Measurements from ENCODE around the gene PPP1R12A. TPM values are rescaled to one million over a fixed set of nuclear protein-coding genes. Genes with fewer than 3 reads are reported as not detected.

PPP1R12A gene
- total RNA-seq, 1 experiment from 2014 or later = 98.3 TPM

DNA sequence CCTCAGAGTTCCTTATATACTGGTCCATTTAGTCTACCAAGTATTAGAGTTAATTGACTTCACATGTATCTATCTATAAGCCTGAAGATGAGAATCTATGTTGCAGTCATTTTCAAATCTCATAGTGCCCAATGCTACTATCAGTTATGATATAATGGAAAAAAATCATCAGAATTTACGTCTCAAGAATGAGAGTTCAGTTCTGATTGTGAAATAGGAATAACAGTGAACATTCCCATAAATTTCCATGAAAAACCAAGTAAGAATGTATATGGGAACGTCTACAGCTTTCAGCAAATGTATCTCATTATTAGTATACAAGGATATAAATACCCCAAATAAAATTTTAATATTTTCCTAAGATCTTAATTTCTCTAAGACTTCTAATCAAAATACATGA, 77.2 kb downstream of the PPP1R12A start:
- H3K36me3 ChIP-seq = peaks cover 9% of the 10 kb centered on the region
- no peak overlapping the region for H3K27ac ChIP-seq
- H3K9me3 ChIP-seq (replicated peaks) = no peaks in the 10 kb centered on the region
- no peak overlapping the region for H3K4me3 ChIP-seq
- no peaks in the 10 kb centered on the region for H3K4me1 ChIP-seq
- DNase-seq = no peak
- H3K27me3 ChIP-seq = no peaks in the 10 kb centered on the region

DNA sequence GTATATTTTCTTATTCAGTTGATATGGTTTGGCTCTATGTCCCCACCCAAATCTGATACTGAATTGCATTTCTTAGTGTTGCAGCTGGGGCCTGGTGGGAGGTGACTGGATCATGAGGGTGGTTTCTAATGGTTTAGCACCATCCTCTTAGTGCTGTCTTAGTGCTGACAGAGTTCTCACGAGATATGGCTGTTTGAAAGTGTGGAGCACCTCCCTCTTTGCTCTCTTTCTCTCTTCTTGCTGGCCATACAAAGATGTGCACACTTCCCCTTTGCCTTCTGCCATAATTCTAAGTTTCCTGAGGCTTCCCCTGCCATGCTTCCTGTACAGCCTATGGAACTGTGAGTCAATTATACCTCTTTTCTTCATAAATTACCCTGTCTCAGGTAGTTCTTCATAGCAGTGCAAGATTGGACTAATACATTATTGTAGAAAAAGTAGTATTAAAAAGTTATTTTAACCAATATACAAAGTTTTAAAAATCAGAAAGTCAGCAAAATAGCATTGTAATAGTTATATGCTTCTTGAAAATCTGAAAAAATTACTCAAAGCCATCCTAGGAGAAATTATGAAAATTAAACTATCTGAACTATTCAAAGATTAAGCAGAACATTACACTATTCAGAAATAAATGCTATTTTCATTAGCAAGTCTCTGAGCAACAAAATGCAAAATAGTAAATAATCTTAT, 84.1 kb downstream of the PPP1R12A start:
- H3K36me3 ChIP-seq = 0 out of 2 replicates have a peak, but pooled peaks cover 2% of the 10 kb centered on the region
- DNase-seq = no peak
- no peak overlapping the region for H3K4me3 ChIP-seq
- no peaks in the 10 kb centered on the region for H3K4me1 ChIP-seq
- no peaks in the 10 kb centered on the region for H3K27me3 ChIP-seq
- no peaks in the 10 kb centered on the region; the same call in 1 of the 2 replicates for H3K9me3 ChIP-seq (replicated peaks)
- H3K27ac ChIP-seq = no peak overlapping the region

DNA sequence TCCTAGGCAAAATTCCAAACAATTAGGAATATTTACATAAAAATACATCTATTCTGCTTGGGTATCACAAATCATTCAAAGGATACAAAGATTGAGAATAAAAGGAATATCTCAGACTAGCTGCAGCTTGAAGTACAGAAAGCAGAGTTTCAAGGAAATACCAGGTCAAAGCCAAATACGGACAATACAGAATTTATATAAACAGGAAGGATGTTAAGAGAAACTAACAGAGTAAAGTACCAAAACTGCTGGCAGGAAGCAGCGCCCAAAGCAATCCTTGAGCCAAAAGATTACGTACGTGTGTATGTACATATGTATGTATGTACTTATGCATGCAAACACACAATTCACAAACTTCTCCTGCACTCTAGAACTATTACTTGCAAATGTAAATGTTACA, 86.6 kb downstream of the PPP1R12A start:
- Histone ChIP-seq H3K36me3 (peaks cover 13% of the 10 kb centered on the region; the same call in 1 of the 2 replicates), H3K27ac (no peak overlapping the region), H3K4me1 (no peaks in the 10 kb centered on the region), H3K27me3 (no peaks in the 10 kb centered on the region), H3K9me3 (replicated peaks) (no peaks in the 10 kb centered on the region; the same call in 1 of the 2 replicates), H3K4me3 (no peak overlapping the region)
- no peak for DNase-seq

DNA sequence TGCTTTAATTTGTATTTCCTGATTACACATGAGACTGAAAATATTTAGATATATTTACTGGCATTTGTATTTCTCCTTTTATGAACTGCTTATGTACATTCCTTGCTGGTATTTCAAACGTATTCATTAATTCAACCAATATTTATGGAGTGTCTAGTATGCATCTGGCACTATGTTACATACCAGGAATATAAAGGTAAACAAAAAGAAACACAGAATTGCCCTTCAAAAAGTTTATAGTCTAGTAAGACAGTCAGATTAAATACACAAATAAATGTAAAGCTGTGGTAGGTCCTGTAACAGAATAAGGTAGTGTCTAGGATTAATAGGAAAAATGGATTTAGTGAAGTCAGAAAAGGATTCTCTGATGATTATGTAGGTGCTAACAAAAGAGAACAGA, 87.5 kb downstream of the PPP1R12A start:
- no peaks in the 10 kb centered on the region for H3K27me3 ChIP-seq
- H3K4me3 ChIP-seq = no peak overlapping the region
- no peak overlapping the region for H3K27ac ChIP-seq
- DNase-seq = no peak
- peaks cover 21% of the 10 kb centered on the region for H3K36me3 ChIP-seq
- H3K4me1 ChIP-seq = no peaks in the 10 kb centered on the region
- no peaks in the 10 kb centered on the region; the same call in 1 of the 2 replicates for H3K9me3 ChIP-seq (replicated peaks)

DNA sequence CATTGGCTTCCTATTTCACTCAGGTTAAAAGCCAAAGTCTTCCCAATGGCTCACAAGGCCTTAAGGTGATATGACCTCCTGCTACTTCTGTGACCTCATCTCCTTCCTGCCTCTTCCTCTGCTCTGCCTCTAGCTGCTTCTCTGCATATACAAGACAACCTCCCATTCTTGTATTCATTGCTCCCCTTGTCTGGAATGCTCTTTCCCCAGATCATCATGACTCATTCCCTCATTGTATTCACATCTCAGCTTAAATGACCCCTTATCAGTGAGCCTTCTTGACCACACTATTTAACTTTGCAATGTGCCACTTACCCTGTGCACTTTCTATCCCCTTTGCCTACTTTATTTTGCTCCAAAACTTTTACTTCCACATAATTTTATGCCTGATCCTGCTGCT, 90.2 kb downstream of the PPP1R12A start:
- Histone ChIP-seq H3K27ac (no peak overlapping the region), H3K36me3 (peaks cover 37% of the 10 kb centered on the region), H3K27me3 (no peaks in the 10 kb centered on the region), H3K4me1 (no peaks in the 10 kb centered on the region), H3K4me3 (no peak overlapping the region), H3K9me3 (replicated peaks) (no peaks in the 10 kb centered on the region)
- DNase-seq = peak in 1 of 2 experiments; percentile 14

DNA sequence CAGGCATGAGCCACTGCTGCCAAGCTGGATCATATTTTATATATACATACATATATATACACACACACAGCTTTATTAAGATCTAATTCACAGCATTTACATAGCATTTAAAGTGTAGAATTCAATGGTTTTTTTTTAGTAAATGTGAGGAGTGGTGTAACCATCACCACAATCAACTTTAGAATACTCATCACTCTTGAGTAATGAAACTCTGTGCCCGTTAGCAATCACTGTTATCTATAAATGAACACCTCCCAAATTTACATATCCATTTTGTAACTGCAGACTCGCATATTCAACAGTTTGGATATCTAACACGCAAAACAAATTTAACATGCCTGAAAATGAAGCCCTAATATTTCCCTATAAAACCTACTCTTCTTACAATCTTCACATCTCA, 90.9 kb downstream of the PPP1R12A start:
- Histone ChIP-seq H3K27me3 (no peaks in the 10 kb centered on the region), H3K27ac (no peak overlapping the region), H3K36me3 (peaks cover 45% of the 10 kb centered on the region), H3K4me1 (no peaks in the 10 kb centered on the region), H3K4me3 (no peak overlapping the region), H3K9me3 (replicated peaks) (no peaks in the 10 kb centered on the region)
- DNase-seq = no peak

DNA sequence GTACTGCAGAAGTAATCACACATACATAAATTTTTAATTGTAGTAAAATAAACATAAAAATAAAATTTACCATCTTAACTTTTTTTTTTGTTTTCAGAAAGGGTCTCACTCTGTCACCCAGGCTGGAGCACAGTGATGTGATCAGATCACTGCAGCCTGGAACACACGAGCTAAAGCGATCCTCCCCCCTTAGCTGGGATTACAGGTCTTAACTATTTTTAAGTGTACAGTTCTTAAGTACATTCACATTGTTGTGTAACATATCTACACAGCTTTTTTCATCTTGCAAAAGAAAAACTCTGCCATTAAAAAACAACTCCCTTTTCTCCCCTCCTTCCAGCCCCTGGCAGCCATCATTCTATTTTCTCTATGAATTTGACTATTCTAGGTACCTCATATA, 92.3 kb downstream of the PPP1R12A start:
- peaks cover 5% of the 10 kb centered on the region; the same call in 1 of the 2 replicates for H3K9me3 ChIP-seq (replicated peaks)
- no peak overlapping the region for H3K27ac ChIP-seq
- no peak overlapping the region for H3K4me3 ChIP-seq
- no peaks in the 10 kb centered on the region for H3K4me1 ChIP-seq
- no peak for DNase-seq
- peaks cover 50% of the 10 kb centered on the region for H3K36me3 ChIP-seq
- no peaks in the 10 kb centered on the region for H3K27me3 ChIP-seq

DNA sequence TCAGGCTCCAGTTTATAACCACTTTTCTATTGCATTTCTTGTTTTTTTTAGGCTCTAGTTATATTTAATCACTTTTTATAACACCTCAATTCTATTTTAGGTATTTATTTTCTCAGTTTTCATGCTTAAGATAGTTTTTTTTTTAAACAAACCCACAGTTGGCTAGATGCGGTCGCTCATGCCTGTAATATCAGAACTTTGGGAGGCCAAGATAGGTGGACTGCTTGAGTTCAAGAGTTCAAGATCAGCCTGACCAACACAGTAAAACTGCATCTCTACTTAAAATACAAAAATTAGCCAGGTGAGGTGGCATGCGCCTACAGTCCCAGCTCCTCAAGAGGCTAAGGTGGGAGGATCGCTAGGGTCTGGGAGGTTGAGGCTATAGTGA, 93.0 kb downstream of the PPP1R12A start:
- Histone ChIP-seq H3K4me1 (no peaks in the 10 kb centered on the region), H3K27ac (no peak overlapping the region), H3K27me3 (no peaks in the 10 kb centered on the region), H3K36me3 (peaks cover 51% of the 10 kb centered on the region), H3K9me3 (replicated peaks) (peaks cover 5% of the 10 kb centered on the region; the same call in 1 of the 2 replicates), H3K4me3 (no peak overlapping the region)
- DNase-seq = no peak

DNA sequence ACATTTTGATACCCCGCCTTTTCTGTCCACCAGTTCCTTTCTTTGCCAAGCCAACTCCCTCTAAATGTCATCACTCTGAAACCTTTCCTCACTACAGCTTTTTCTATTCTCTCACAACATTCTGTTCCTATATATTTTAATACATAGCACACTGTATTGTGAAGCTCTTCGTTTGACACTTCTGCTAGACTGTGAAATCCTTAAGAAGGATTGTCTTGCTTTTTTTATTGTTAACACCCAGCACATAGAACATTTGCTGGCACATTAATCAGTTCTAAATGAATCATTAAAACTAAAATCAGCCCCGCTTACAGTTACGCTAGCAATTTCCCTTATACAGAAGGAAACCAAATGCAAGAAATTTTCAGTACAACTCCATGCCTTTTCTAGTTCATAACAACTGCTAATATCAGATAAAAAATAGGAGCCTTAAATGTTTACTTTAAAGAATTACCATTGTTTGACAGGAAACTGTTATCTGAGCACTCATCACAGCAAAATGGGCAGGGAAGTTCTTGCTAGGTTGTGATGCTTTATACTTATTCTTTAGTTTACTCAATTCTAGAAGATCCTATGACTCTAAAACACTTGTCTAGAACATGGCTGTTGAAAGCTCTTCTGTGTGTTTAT, 93.5 kb downstream of the PPP1R12A start:
- Histone ChIP-seq H3K4me3 (no peak overlapping the region), H3K27me3 (no peaks in the 10 kb centered on the region), H3K36me3 (peaks cover 51% of the 10 kb centered on the region), H3K4me1 (no peaks in the 10 kb centered on the region), H3K27ac (no peak overlapping the region), H3K9me3 (replicated peaks) (peaks cover 5% of the 10 kb centered on the region; the same call in 1 of the 2 replicates)
- no peak for DNase-seq

DNA sequence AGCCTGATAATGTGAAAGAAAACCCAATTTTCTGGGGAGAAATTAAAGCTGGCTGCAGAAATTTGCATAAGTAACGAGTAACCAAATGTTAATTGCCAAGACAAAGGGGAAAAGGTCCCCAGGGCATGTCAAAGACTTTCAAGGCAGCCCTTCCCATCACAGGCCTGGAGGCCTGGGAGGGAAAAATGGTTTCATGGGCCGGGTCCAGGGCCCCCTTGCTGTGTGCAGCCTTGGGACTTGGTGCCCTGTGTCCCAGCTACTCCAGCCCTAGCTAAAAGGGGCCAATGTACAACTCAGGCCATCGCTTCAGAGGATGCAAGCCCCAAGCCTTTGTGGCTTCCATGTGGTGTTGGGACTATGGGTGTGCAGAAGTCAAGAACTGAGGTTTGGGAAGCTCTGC, 96.5 kb downstream of the PPP1R12A start:
- Histone ChIP-seq H3K36me3 (peaks cover 47% of the 10 kb centered on the region), H3K4me3 (no peak overlapping the region), H3K4me1 (no peaks in the 10 kb centered on the region), H3K27ac (no peak overlapping the region), H3K9me3 (replicated peaks) (peaks cover 5% of the 10 kb centered on the region; the same call in 1 of the 2 replicates), H3K27me3 (no peaks in the 10 kb centered on the region)
- no peak for DNase-seq

DNA sequence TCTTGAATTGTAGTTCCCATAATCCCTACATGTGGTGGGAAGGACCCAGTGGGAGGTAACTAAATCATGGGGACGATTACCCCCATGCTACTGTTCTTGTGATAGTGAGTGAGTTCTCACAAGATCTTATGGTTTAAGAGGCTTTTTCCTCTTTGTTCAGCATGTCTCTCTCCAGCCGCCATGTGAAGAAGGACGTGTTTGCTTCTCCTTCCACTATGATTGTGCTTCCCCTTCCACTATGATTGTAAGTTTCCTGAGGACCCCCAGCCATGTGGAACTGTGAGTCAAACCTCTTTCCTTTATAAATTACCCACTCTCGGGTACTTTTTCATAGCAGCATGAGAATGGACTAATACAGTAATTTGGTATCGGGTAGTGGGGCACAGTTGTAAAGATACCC, 97.3 kb downstream of the PPP1R12A start:
- Histone ChIP-seq H3K36me3 (peaks cover 41% of the 10 kb centered on the region), H3K27ac (no peak overlapping the region), H3K4me1 (no peaks in the 10 kb centered on the region), H3K27me3 (no peaks in the 10 kb centered on the region), H3K9me3 (replicated peaks) (peaks cover 5% of the 10 kb centered on the region; the same call in 1 of the 2 replicates), H3K4me3 (no peak overlapping the region)
- DNase-seq = no peak

DNA sequence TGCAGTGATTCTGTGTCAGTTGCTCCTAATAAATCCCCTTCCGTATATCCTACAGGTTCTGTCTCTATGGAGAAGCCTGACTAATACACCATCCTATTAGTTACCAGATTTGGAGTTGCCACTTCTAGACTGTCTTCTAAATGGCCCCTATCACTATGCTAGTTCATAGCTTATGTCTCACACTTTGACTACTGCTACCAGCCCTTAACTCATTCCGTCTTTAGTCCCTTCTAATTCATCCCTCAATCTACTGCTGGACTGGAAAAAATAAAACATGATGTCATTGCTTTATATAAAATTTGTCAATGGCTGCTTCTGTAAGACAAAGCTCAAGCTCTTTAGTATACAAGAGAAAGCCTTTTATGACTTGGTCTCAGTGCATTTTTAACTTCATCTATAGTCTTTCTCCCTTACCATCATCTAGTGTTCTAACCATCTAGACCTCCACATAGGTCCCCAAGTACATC, 99.5 kb downstream of the PPP1R12A start:
- Histone ChIP-seq H3K9me3 (replicated peaks) (peaks cover 5% of the 10 kb centered on the region; the same call in 1 of the 2 replicates), H3K27me3 (no peaks in the 10 kb centered on the region), H3K27ac (no peak overlapping the region), H3K36me3 (peaks cover 43% of the 10 kb centered on the region), H3K4me1 (no peaks in the 10 kb centered on the region), H3K4me3 (no peak overlapping the region)
- no peak for DNase-seq

DNA sequence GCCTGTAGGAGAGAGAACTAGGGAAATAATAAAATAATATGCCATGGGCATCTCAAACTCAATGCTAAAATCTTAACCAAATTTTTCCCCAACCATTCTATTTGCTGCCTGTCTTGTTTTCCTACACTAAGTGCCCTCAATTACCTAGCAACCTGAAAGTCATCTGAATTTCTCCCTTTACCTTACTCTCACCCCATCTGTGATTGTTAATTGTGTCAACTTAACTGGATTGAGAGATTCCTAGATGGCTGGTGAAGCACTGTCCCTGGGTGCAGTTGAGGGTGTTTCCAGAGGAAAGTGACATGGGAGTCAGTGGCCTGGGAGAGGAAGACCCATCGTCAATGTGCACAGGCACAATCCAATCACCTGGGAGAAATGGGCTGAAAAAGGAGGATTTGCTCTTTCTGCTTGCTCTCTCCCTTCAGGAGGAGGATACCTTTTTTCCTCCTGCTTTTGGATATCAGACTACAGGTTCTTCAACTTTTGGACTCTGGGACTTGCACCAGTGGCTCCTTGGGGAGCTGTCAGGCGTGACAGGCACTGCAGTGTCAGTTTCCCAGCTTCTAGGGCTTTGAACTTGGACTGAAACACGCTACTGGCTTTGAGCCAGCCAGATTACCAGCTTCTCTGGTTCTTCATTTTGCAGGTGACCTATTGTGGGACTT, 100.1 kb downstream of the PPP1R12A start:
- Histone ChIP-seq H3K36me3 (peaks cover 40% of the 10 kb centered on the region), H3K9me3 (replicated peaks) (peaks cover 5% of the 10 kb centered on the region; the same call in 1 of the 2 replicates), H3K27me3 (no peaks in the 10 kb centered on the region), H3K27ac (no peak overlapping the region), H3K4me3 (no peak overlapping the region), H3K4me1 (no peaks in the 10 kb centered on the region)
- no peak for DNase-seq

DNA sequence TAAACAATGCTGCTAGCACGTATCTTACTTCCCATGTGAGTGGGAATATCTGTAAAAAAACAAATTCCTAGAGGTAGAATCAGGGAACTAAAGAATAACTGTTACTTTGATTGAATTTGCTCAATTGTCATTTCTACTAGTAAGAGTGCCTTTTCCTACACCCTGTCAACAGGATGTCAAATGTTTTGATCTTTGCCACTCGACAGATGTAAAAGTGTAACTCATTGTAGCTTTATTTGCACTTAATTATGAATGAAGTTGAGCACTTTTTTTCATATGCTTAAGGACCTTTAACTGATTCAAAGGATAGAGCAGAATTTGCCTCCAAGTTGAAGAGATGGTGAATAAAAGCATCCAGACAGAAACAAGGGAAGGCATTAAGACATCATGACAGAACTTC, 104.5 kb downstream of the PPP1R12A start:
- Histone ChIP-seq H3K9me3 (replicated peaks) (no peaks in the 10 kb centered on the region), H3K36me3 (peaks cover 47% of the 10 kb centered on the region), H3K4me1 (no peaks in the 10 kb centered on the region), H3K27me3 (no peaks in the 10 kb centered on the region), H3K27ac (no peak overlapping the region), H3K4me3 (no peak overlapping the region)
- no peak for DNase-seq

DNA sequence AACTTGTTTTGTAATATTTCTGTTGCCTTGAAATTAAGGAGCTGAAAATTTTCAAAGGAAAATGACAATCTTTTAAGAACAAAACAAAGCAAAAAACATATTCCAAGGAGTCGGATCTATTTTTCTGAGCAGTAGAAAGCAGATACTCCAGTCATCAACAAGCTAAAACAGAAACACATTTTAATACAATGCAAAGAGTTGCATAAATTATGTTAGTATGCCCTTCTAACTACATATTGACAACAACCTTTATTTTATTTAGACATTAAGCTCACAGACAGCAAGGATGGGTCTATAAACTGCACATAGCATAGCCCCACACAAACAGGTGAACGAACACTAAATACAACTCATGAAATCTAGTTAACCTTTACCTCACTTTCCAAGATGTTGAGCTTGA, 106.0 kb downstream of the PPP1R12A start:
- Histone ChIP-seq H3K4me3 (no peak overlapping the region), H3K4me1 (no peaks in the 10 kb centered on the region), H3K9me3 (replicated peaks) (no peaks in the 10 kb centered on the region), H3K36me3 (peaks cover 45% of the 10 kb centered on the region), H3K27me3 (no peaks in the 10 kb centered on the region), H3K27ac (no peak overlapping the region)
- no peak for DNase-seq
